Dermis blood vessel endothelial cell (primary cell): ENCODE results near the gene HOXB9. TPM values are rescaled to one million over a fixed set of nuclear protein-coding genes. Genes with fewer than 3 reads are reported as not detected.

ENCODE experiments used
- DNase-seq: peaks from one replicate; pipeline ENCODE4 v3.0.0; 2010
- total RNA-seq: library from RNA; depleted of rRNA; stranded (reverse); fragments of >200 nt; gene quantifications from 2 replicates; pipeline ENCODE4 v1.2.3, GENCODE V29; 2014

Gene HOXB9
- total RNA-seq, 1 donor from 2014 or later = 1.0 TPM

DNA sequence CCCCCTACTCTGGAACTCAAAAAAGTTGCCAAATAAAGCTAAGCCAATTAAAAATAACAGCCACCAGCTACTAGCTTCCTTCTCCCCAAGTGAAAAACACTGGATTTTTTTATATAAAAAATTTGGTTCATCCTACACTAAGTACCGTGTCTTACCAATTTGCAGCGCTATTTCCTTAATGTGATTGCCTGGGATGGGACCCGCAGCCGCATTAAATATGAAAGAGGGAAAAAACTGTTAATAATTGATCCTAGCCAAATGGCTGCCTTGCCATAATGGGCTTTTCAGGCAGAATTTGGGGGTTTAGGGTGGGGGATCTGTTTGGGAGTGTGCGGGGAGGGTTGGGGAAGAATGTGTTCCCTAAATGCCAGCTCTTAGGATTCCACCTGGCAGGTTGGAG, 2.0 kb downstream of the HOXB9 start:
- DNase-seq = no peak

DNA sequence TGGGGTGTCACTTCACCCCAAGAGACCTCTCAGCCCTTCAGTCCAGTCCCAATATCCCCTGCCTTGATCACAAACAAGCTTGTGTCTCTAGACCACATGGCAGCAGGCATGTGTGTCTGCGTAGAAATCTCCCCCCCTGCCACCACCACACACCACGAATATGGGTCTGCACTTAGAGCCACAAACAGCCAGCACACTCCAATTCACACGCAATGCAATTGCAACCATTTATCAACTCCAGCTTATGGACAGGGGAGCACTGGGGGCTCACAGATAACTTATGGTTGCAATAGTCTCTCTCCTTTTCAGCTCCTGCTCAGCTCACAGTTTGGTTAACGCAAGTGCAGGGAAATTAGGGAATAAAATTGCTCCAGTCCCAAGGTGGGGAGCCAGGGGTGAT, 2.6 kb downstream of the HOXB9 start:
- no peak for DNase-seq

DNA sequence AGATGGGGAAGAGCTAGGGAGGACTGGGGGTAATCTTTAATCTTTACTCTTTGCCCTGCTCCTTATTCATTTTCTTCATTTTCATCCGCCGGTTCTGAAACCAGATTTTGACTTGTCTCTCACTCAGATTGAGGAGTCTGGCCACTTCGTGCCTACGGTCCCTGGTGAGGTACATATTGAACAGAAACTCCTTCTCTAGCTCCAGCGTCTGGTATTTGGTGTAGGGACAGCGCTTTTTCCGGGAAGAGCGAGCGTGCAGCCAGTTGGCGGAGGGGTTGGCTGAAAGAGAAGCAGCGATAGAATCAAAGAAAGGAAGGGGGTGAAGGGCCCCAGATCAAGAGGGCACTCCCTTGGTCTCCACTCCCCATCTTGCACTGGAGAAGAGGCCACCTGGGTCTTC, 3.3 kb downstream of the HOXB9 start:
- no peak for DNase-seq

DNA sequence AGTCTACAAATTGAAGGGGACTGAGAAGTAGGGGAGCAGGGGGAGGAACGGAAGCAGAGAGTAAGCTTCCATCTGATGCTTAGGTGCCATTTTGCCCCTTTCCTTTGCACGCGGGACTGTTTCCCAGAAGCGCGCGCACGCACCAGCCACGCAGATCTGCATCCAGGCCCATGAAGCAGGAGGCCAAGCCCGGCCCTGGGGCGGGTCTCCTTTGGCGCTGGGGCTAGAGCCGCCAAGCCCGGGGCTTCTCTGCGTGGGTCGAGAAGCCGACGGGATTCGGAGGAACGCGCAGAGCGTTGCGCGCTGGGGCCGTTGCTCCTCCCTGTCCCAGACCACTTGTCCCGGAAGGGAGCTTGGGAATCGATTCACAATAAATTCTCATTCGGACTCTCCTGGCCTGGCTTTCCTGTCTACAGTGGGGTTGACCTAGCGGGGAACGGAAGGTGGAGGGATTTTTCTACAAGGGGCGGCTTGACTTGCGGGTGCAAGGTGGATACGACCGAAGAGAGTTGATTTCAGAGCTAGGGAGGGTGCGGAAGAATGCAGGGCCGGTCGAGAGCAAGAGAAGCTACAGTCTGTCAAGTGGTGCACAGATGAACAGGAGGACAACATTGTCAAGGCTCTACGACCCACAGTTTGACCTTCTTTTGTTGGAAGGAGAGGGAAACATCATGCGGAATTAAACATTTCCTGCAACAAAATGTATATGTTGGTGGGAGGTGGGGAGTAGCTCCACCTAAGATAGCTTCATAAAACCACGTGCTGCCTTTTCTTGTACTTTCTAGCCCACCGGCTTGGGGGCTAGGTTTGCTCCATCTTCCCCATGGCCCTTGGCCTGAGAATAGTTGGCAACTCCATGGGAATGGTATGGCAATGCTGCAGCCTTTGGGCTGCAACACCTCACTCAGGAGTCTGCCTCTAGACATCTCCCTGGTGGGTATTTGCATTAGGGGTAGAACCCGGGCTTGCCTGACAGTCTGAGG, 4.5 kb downstream of the HOXB9 start:
- DNase-seq = no peak

DNA sequence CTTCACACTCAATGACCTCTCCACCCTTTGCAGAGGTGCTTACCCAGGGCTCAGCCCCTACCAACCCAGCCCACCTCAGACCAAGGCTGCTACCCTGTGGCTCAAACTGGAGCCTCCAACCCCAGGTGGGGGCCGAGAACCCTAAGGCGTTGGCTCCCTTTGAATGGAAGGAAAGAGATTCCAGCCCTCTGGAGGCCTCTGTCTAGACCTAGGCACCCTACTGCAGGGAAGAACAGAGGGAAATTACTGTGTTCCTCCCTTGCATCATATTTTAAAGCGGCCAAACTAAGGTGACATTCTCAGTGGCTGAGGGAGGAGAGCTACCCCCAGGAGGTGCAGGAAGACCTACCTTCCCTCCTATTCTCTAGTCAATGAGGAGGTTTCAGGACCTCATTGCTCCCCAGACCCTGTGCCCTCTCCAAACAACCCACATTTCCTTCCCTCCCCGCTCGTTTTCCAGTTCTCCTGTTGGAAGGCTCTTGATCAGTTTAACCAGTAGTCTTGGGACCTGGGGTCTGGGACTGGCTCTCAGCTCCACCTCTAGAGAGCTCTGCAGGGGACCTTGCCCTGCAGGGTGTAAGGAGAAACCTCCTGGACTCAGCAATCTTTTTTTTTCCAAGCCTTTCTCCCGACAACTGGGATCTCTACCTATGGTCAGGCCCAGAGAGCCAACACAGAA, 5.6 kb downstream of the HOXB9 start:
- DNase-seq = no peak

DNA sequence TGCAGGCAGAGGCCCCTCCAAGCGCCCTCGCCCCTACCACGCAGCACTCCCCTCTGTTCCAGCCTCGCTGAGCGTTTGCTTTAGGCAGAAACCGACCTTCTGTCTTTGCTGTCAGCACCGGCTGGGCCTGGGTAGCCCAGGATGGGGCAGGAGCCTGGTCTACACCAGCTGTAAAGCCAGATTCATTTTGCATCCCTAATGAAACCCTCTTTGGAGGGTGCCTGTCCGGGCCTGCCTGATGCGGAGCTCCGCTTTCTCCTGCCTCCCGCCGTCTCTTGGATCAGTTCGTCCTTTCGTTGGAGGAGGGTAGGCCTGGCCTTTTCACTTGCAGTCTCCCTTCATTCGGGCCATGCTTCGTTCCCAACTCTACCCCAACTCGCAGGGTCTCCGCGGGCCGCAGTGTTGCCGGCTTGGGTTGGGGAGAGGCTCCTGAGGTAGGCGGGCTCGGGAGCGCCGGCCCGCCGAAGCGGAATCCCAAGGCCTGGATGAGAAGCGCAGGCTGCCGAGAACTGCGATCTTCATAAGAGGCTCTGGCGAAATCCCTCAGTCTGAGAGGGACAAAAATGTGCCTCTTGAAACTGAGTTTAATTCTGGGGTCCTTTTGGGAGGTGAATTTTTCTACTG, 6.2 kb downstream of the HOXB9 start:
- DNase-seq = no peak

DNA sequence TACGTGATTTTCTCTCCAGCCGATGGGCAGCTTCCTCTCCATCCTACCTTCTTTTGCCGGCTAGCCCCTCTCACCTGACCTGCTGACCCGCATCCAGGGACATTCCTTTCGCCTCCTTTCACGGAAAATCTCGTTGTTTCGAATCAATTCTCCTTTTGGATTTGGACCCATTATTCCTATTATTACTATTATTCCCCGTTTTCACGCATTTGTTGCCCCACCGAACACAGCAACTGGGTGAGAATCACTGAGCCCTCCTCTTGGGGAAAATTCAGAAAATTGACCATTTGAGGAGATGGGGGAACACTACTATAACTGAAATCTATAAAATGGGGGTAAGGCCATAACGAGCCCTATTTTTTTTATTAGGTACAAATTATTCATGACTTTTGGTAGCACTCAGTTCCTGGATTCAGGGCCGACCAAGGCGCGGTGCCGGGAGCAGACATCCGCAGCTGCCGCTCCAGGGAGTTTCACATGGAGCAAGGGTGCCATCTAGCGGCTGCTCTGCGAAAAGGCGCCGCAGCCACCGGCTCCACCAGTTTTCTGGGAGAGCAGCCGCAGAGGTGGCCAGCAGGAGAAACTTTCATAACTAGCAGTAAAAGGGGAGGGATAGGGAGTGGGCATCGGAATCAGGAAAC, 7.8 kb downstream of the HOXB9 start:
- DNase-seq = peak; percentile 92

DNA sequence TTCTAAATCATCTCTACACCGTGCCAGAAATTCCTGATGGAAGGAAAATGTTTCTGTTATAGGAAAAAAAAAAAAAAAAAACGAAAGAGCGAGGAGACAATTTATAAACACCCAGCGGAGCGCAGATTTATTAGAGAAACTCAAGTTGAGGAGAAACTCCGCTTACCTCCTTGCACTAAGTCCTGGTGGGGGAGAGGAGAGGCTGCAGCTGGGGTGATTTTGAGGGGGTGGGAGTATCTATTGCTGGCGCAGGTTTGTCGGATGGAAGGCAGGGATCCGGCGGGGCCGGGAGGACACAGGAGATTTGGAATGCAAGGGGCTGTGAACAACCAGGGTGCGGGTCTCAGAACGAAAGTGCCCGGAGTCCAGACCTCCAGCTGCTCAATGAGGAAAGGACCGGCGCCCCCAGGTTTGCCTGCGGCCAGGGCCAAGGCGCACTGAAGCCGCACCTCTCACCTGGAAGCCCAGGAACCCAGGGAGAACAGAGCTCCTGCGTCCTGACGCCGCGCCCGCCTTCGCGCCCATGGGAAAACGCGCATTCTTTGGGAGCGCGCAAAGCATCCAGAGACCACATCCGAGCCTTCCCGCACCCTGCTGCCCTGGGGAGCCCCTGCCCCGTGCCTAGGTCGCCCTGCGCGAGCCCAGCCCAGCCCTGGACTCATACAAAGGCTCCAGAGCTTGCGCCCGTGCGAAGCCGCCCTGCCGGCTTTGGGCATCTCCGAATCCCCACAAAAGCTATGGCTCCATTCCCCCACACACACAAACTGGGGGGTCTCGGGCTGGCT, 8.5 kb downstream of the HOXB9 start:
- DNase-seq = no peak

DNA sequence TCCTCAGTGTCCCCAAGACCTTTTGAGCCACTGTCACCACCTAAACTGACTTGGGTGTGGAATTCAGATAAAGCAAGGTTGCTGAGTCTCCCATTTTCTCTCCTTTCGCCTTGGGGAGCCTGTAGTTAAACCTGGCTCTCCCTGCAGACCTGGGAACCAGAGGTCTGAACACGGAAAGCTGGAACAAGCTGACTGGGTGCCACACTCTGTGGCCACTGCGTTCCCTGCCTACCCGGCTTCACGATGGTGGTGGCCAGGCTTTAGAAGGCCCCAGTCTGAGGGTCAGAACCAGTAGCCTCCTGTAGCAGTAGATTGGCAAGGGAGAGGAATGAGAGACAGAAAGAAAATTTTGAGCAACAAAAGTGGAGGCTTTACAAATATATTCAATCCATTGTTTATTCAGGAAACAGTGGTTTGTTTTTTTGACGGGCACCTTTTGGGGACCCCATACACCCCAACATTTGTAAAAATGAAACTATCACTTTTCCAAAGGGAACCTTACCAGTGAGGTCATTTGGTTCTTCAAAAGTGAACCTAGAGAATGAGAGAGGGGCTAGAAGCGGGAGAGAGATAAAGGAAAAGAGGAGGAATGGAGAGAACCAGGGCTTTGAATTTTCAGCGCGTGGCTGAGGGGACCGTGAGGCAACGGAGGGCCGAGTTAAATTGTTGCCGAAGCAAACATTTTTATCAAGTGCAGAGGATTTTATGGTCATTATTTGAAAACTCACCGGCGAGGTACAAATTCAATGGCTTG, 9.3 kb downstream of the HOXB9 start:
- no peak for DNase-seq

DNA sequence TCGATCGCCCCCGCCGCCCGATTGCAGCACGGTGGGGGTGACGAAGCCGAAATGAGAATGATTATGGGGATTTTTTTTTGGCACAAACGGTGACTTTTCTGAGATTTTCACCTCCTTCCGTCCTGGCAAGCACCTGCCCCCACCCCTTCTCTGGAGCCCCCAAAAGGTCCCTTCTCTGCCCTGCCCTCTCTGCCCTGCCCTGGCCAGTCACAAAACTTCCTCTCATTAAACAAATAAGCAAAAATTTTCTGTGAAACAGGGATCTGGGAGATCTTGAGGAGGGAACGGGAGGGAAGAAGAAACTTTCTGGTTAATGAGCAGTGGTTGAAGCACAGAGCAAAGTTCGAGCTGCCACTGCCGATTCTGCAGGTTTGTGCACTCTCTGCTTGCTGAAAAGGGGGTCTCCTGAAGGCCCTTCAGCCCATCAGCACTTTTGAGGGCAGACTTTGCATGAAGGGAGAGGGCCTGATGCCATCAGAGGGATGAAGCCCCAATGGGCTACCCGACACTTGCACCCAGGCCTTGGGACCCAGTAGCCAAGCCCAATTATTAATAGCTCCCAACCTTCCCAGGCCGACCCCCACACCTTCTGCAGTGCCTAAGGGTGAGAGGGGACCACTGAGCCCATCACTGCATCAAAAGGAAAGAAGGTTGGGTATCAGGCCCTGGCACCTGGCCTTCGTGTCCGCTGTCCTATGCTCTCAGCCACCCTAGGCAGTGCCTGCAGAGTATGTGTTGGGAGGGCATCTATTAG, 10.0 kb downstream of the HOXB9 start:
- DNase-seq = no peak

DNA sequence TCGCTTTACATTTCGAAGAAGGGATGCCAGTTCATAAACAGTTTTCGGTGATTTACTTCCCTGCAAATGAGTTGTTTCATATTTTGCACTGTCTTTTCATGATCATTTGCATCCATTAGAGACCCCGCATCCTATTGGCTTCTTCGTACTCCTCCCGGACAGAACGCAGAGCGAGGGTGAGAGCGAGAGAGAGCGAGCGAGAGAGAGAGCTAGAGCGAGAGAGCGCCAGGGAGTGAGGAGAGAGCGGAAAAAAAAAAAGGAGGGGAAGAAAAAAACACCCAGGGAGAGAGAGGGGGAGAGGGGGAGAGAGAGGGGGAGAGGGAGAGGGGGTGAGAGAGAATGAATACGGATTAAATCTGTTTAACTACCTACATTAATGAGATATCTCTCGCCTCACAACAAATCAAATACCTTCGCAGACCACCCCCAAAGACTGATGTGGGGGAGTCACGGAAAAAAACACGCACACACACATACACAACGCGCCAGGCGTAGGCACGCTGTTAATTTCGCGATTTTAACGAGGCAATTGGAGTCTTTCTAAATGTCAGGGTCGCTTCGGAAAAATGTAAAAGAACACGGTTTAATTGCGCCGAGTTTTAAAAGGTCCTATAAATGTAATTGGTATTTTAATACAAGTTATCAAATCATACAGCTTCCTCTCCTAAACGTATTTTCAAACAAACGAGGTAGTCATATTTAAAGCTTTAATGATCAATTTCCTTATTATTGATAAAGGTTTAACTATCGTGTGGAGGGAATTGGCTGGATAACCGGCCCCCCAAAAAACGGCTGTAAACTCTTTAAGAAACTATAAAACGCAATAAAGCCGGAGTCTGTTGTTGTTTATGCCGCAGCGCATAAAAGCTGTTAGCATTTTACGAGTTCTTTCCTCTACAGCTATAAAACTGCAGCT, 10.9 kb downstream of the HOXB9 start, which contains the start of gene HOXB8:
HOXB8 (minus strand) TSS at position 246 of the 916 bp plus-strand sequence. CDS start 588 bp downstream, outside the sequence.
- DNase-seq = peak; percentile 25

DNA sequence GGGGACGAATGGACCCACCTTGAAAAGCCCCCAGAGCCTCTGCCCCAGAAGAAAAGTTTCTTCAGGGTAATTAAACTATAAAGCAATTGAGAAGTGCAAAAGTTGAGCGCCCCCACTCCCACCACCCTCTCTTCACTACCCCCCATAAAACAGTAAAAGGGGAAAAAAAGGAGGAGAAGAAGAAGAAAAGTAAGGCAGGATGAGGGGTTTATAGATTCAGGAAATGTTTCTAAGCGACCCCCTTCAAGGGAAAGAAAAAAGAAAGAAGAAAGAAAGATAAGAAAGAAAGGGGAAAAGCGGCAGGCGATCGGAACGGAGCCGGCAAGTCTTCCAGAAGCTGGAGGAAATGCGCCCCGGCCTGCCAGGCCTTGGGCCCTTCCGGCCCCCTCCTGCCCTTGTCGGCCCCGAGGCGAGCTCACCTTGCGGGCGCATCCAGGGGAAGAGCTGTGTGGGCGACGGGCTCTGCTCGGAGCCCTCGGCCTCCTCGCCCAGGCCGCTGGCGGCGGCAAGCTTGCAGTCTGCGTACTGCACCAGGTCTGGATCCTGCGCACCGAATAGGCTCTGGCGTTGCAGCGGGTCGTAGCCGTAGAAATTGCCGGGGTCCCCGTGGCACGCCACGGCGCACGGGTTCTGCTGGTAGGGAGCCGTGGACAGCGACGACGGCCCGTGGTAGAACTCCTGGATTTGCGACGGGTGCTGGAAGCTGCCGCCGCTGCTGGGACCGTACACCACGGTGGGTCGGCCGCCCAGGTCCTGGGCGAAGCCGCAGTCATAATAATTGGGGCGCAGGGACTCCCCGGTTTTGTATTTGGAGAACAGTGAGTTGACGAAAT, 12.1 kb downstream of the HOXB9 start:
- peak; percentile 72 for DNase-seq

DNA sequence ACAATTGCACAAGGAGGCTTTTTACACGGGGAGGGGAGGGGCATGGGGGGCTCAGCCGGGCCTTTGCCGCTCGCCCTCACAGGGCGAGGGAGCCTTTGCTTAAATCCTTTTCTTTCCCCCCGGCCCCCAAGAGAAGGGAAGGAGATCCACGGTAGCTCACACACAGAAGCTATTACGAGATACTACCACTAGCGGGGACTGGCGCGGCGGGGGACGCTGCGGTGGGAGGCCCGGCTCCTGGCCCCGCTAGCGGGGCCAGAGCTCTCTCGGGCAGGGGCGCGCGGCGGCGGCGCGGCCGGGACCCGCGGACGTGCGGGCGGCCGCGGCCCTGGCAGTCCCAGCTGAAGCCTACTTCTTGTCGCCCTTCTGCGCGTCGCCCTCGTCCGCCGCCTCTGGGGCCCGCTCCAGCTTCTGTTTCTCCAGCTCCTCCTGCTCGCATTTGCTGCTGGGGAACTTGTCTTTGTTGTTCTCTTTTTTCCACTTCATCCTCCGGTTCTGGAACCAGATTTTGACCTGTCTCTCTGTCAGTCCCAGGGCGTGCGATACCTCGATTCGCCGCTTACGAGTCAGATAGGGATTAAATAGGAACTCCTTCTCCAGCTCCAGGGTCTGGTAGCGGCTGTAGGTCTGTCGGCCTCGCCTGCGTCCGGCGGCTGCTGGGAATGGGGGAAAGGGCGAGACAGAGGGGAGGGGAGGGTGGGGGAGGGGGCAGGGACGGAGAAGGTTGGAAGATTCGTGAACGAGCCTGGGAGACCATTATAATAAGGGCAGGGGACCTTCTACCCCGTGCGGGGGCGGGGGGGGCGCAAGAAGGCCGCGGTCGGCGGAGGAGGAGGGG, 13.1 kb downstream of the HOXB9 start:
- DNase-seq = peak; percentile 71

DNA sequence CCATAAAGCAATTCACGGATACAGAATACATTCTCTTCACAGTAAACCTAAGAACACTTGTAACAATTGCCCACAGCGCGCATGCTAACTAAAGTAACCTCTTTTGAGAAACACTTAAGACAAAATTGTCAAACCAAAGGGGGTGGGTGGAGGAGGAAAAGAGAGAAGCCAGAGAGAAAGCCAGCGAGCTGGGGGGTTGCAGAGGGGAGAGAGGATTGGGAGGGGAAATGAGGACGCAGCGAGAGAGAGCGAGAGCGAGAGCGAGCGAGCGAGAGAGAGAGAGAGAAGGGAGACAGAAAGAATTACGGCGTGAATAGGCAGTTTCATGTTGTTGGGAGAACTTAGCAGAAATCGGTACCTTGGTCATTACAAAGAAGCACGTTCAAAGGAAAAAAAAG, 13.7 kb downstream of the HOXB9 start:
- peak; percentile 59 for DNase-seq

DNA sequence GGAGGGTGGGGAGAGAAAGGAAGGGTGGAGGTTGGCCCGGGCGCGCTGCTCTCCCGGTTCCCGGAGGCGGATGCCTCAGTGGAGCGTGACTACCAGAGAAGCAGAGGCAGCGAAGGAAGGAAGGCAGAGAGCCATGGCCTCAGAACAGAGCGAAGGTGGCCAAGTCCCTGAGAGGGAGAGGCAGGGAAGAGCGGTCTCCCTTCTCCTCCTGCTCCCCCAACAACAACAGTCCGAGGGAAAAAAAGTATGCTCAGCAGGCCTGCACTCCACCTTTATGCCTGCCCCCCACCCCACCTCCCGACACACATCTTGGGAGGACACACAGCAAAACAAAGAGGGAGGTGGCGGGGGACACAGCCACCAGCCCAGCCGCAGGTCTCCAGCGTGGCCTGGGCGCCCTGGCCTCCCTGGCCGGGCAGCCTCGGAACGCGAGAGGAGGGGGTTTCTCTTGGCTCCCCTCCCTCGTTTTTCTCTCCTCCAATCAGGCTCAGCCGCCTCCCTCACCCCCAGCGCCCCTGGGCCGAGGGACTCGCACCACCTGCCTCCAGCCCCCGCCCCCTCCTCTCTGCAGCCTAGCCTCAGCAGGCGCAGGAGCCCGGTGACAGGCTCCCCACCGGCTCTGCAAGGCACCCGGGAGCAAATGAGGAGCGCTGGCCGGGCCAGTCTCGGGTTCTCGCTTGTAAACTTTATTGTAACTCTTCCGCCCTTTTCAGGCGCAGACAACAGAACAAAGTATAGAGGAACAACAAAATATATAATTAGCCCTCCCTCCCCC, 14.3 kb downstream of the HOXB9 start:
- peak; percentile 61 for DNase-seq

DNA sequence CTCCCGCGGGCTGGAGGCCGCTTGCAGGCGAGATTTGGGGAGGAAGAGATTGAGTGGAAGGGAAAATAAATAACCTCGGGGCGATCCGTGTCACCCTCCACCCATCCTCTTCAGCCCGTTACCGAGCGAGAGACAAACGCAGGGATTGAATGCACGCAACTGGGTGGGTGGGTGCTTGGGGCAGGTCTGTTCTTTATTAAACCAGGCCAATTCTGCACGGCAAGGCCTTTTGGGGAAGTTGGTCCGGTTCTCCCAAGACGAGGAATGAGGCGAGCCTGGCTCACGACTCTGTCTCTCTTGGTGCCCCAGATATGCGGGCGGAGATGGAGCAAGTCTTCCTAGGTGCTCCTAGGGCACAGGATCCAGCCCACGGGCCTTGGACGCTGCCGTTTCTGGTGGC, 14.9 kb downstream of the HOXB9 start:
- DNase-seq = peak; percentile 50
